ENCODE data around the gene GLB1L2.

DNA sequence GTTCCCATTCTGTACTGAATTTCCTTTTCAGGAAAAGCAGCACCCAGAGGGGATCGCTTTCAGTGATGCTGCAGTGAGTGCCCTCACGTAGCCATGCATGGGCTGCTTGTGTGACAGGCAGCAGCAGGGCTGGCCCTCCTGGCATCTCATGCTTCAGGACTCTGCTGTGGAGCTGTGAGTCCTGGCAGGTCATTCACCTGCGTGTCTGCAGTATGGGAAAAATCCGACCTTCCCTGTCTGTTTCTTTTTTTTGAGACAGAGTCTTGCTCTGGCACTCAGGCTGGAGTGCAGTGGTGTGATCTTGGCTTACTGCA, 13.4 kb downstream of the GLB1L2 start:
- TF ChIP-seq, protein P1, sequence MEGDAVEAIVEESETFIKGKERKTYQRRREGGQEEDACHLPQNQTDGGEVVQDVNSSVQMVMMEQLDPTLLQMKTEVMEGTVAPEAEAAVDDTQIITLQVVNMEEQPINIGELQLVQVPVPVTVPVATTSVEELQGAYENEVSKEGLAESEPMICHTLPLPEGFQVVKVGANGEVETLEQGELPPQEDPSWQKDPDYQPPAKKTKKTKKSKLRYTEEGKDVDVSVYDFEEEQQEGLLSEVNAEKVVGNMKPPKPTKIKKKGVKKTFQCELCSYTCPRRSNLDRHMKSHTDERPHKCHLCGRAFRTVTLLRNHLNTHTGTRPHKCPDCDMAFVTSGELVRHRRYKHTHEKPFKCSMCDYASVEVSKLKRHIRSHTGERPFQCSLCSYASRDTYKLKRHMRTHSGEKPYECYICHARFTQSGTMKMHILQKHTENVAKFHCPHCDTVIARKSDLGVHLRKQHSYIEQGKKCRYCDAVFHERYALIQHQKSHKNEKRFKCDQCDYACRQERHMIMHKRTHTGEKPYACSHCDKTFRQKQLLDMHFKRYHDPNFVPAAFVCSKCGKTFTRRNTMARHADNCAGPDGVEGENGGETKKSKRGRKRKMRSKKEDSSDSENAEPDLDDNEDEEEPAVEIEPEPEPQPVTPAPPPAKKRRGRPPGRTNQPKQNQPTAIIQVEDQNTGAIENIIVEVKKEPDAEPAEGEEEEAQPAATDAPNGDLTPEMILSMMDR (conservative IDR thresholded peaks at IDR 0.05; ENCODE audit: low read depth, low read length), result no peak
- TF ChIP-seq, protein P2, sequence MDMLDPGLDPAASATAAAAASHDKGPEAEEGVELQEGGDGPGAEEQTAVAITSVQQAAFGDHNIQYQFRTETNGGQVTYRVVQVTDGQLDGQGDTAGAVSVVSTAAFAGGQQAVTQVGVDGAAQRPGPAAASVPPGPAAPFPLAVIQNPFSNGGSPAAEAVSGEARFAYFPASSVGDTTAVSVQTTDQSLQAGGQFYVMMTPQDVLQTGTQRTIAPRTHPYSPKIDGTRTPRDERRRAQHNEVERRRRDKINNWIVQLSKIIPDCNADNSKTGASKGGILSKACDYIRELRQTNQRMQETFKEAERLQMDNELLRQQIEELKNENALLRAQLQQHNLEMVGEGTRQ (IDR thresholded peaks at IDR 0.05; ENCODE audit: low read depth, low read length), result no peak
- no peak for TF ChIP-seq SMC3 (IDR thresholded peaks at IDR 0.05; ENCODE audit: low read depth, low read length)
